Loucy (cell line): ENCODE data around the gene MED26.

Source experiments
- EZH2phosphoT487 ChIP-seq: fragments of 200-600 bp; IDR thresholded peaks from 2 replicates; pipeline ENCODE4 v1.6.1; 2018; ENCODE audit warnings: antibody characterized with exemption, mild to moderate bottlenecking, moderate library complexity, borderline replicate concordance
- TF ChIP-seq, protein P1 (sequence below): fragments of 200-600 bp; sonication (generic); conservative IDR thresholded peaks from 2 replicates; pipeline ENCODE4 v1.5.1; 2014; ENCODE audit warnings: mild to moderate bottlenecking, antibody characterized with exemption, low read length

DNA sequence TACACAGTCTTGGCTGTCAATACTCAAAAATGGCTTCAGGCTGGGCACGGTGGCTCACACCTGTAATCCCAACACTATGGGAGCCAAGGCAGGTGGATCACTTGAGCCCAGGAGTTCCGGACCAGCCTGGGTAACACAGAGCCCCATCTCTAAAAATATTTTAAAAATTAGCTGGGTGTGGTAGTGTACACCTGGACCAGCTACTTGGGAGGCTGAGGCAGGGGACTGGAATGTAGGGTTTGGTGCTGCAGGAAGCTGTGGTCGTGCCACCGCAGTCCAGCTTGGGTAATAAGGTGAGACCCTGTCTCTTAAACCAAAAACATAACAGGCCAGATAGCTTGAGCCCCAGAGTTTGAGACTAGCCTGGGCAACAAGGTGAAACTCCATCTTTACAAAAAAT, 79.0 kb downstream of the MED26 start:
- TF ChIP-seq, protein P1, sequence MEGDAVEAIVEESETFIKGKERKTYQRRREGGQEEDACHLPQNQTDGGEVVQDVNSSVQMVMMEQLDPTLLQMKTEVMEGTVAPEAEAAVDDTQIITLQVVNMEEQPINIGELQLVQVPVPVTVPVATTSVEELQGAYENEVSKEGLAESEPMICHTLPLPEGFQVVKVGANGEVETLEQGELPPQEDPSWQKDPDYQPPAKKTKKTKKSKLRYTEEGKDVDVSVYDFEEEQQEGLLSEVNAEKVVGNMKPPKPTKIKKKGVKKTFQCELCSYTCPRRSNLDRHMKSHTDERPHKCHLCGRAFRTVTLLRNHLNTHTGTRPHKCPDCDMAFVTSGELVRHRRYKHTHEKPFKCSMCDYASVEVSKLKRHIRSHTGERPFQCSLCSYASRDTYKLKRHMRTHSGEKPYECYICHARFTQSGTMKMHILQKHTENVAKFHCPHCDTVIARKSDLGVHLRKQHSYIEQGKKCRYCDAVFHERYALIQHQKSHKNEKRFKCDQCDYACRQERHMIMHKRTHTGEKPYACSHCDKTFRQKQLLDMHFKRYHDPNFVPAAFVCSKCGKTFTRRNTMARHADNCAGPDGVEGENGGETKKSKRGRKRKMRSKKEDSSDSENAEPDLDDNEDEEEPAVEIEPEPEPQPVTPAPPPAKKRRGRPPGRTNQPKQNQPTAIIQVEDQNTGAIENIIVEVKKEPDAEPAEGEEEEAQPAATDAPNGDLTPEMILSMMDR = no peak
- no peak for TF ChIP-seq EZH2phosphoT487
